ENCODE measurements around the gene UNC5B. TPM values are rescaled to one million over a fixed set of nuclear protein-coding genes. Genes with fewer than 3 reads are reported as not detected.

Gene UNC5B
- polyA plus RNA-seq, 1 donor (not counting 4 experiments of a cell fraction or from before 2014, with no cell fraction given), result 1.1 TPM

- FAIRE-seq (no peak), DNase-seq (ENCODE audit: low read depth, low spot score) (no peak)
- Histone ChIP-seq H3K9me3 (ENCODE audit: control insufficient read depth, low read depth, low read length) (no peaks in the 10 kb centered on the region), H3K4me1 (ENCODE audit: control insufficient read depth, extremely low read depth, insufficient read depth, low read length) (no peaks in the 10 kb centered on the region), H3K79me2 (ENCODE audit: control insufficient read depth, insufficient read depth, low read length) (no peaks in the 10 kb centered on the region), H3K27me3 (ENCODE audit: control insufficient read depth, extremely low read depth, insufficient read depth, low read length) (peaks cover 25% of the 10 kb centered on the region), H3K27ac (ENCODE audit: control insufficient read depth, insufficient read depth, low read length) (no peak overlapping the region), H3K36me3 (ENCODE audit: control insufficient read depth in 2 of 2, extremely low read depth in 1 of 2, insufficient read depth in 2 of 2, low read length in 2 of 2) (no peaks in the 10 kb centered on the region), H3K9me1 (ENCODE audit: control insufficient read depth, extremely low read depth, insufficient read depth, low read length) (no peaks in the 10 kb centered on the region), H3K4me2 (ENCODE audit: control insufficient read depth, extremely low read depth, insufficient read depth, low read depth, low read length) (no peak overlapping the region), H3K9ac (ENCODE audit: control insufficient read depth, extremely low read depth, insufficient read depth, low read length) (no peak overlapping the region), H4K20me1 (ENCODE audit: control insufficient read depth, extremely low read depth, insufficient read depth, low read length) (no peaks in the 10 kb centered on the region), H2AFZ (ENCODE audit: control insufficient read depth, low read length) (no peak overlapping the region), H3K4me3 (ENCODE audit: control insufficient read depth in 2 of 3, extremely low read depth in 1 of 3, insufficient read depth in 2 of 3, low read depth in 1 of 3, low read length in 3 of 3) (no peak overlapping the region)
- no peak for TF ChIP-seq CTCF (optimal IDR thresholded peaks at IDR 0.05 in 1 of 3, IDR thresholded peaks at IDR 0.05 in 1 of 3, conservative IDR thresholded peaks at IDR 0.05 in 1 of 3; ENCODE audit: extremely low read depth in 1 of 3, insufficient read depth in 2 of 3, low read length in 3 of 3)
- TF ChIP-seq EZH2 (IDR thresholded peaks at IDR 0.05; ENCODE audit: low read length), result no peak
- dilution Hi-C loops (cut with MboI; ENCODE audit: extremely low pct_ligation_motif_present, low sequenced_read_pairs), result no loop called here
Observed at GRCh38 chr10:71314694-71315225, 102.4 kb downstream of the UNC5B start.

DNA sequence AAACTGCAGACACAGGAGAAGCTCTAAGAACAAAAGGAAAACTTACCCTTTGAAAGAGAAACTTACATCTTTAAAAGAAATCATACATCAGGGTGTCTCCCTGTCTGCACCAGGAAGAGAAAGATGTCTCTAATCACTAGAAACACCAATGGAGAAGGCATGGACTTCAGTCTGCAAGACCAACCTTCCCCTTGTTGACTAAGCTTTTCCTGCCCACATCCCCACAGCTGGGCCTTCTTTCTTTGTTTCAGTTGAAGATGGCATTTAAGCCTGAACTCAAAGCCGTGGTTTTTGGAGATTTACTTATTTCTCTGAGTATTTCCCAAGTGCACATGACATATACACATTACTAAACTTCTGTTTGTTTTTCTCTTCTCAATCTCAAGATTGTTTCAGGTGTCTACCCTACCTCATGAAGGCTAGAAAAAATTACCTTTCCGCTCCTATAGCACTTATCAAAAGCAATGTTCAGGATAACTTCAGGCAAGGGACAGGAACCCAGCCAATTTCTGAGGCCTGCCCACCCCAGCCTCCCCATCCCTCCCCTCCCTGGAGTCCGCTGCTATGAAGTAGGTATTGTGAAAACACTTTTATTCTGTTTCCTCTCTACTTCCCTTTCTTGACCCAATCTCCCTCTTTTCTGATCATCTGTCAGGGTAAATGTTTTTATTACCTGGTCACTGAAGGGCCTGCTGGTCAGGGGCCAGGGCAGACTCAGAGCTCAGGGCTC, 103.9 kb downstream of the UNC5B start:
- FAIRE-seq, result no peak
- no peaks in the 10 kb centered on the region for H3K9me3 ChIP-seq (ENCODE audit: control insufficient read depth, low read depth, low read length)
- H4K20me1 ChIP-seq (ENCODE audit: control insufficient read depth, extremely low read depth, insufficient read depth, low read length), result no peaks in the 10 kb centered on the region
- H2AFZ ChIP-seq (ENCODE audit: control insufficient read depth, low read length), result no peak overlapping the region
- no peak overlapping the region for H3K27ac ChIP-seq (ENCODE audit: control insufficient read depth, insufficient read depth, low read length)
- dilution Hi-C loops (cut with MboI; ENCODE audit: extremely low pct_ligation_motif_present, low sequenced_read_pairs), result no loop called here
- TF ChIP-seq EZH2 (IDR thresholded peaks at IDR 0.05; ENCODE audit: low read length), result no peak
- no peak for TF ChIP-seq CTCF (optimal IDR thresholded peaks at IDR 0.05 in 1 of 3, IDR thresholded peaks at IDR 0.05 in 1 of 3, conservative IDR thresholded peaks at IDR 0.05 in 1 of 3; ENCODE audit: extremely low read depth in 1 of 3, insufficient read depth in 2 of 3, low read length in 3 of 3)
- DNase-seq (ENCODE audit: low read depth, low spot score), result no peak
- H3K4me3 ChIP-seq (ENCODE audit: control insufficient read depth in 2 of 3, extremely low read depth in 1 of 3, insufficient read depth in 2 of 3, low read depth in 1 of 3, low read length in 3 of 3), result no peak overlapping the region
- no peaks in the 10 kb centered on the region for H3K79me2 ChIP-seq (ENCODE audit: control insufficient read depth, insufficient read depth, low read length)
- no peak overlapping the region for H3K4me2 ChIP-seq (ENCODE audit: control insufficient read depth, extremely low read depth, insufficient read depth, low read depth, low read length)
- no peaks in the 10 kb centered on the region for H3K36me3 ChIP-seq (ENCODE audit: control insufficient read depth in 2 of 2, extremely low read depth in 1 of 2, insufficient read depth in 2 of 2, low read length in 2 of 2)
- no peaks in the 10 kb centered on the region for H3K9me1 ChIP-seq (ENCODE audit: control insufficient read depth, extremely low read depth, insufficient read depth, low read length)
- H3K4me1 ChIP-seq (ENCODE audit: control insufficient read depth, extremely low read depth, insufficient read depth, low read length), result no peaks in the 10 kb centered on the region
- no peak overlapping the region for H3K9ac ChIP-seq (ENCODE audit: control insufficient read depth, extremely low read depth, insufficient read depth, low read length)
- peaks cover 27% of the 10 kb centered on the region for H3K27me3 ChIP-seq (ENCODE audit: control insufficient read depth, extremely low read depth, insufficient read depth, low read length)
